Large intestine (tissue), 3 donors: ENCODE data around the gene ABHD14A. TPM values are rescaled to one million over a fixed set of nuclear protein-coding genes. Genes with fewer than 3 reads are reported as not detected.

ENCODE experiments used
- DNase-seq, 2 donors: peaks; one replicate each; pipeline versions ENCODE4 v3.0.0 to v3.0.0-alpha.2; 2013
- H3K27ac ChIP-seq: one replicate; pipeline ENCODE4 v1.5.1; 2013; ENCODE audit warnings: low read length
- H3K27me3 ChIP-seq: 2 replicates; pipeline ENCODE4 v1.6.1; 2013; ENCODE audit warnings: low read length; ENCODE audit not compliant: control insufficient read depth, insufficient read depth
- H3K36me3 ChIP-seq: 2 replicates; pipeline ENCODE4 v1.6.1; 2013; ENCODE audit warnings: low read length; ENCODE audit not compliant: control insufficient read depth, insufficient read depth
- H3K4me1 ChIP-seq: one replicate; pipeline ENCODE4 v1.6.1; 2013; ENCODE audit warnings: low read length; ENCODE audit not compliant: control insufficient read depth, insufficient read depth
- H3K4me3 ChIP-seq: one replicate; pipeline ENCODE4 v1.5.1; 2013; ENCODE audit warnings: low read length
- H3K9me3 ChIP-seq: one replicate; pipeline ENCODE4 v1.6.1; 2013; ENCODE audit warnings: mild to moderate bottlenecking, low read depth, low read length, moderate library complexity; ENCODE audit not compliant: control insufficient read depth
- WGBS: methylation state at CpG from one replicate; pipeline ENCODE4 v1.1.5; 2013; ENCODE audit warnings: low lambda C conversion rate; ENCODE audit not compliant: insufficient coverage; 5-methylcytosine and 5-hydroxymethylcytosine counted together
- polyA plus RNA-seq: library from polyadenylated mRNA; unstranded; fragments of 120-200 nt; gene quantifications from one replicate; pipeline ENCODE4 v1.2.1, GENCODE V29; 2013

Gene ABHD14A
- polyA plus RNA-seq, 1 donor = 14.1 TPM

DNA sequence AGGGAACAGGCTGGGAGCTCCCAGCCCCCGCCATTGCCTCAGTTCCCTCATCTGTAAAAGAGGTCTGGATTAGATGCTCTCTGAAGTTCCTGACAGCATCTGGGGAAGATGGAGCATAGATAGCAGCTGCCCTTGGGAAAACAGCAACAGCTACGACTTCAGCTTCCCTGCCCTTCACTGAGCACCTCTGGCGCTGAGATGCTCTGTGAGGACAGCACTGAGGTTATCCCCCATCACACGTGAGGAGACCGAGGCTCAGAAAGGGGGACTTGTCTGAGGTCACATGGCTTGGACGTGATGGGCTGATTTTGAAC lies 31.9 kb downstream of the ABHD14A start:
- WGBS = no CpG with 5 or more reads among the region's 6 CpGs
- peaks cover 10% of the 10 kb centered on the region for H3K4me1 ChIP-seq
- no peak for DNase-seq

DNA sequence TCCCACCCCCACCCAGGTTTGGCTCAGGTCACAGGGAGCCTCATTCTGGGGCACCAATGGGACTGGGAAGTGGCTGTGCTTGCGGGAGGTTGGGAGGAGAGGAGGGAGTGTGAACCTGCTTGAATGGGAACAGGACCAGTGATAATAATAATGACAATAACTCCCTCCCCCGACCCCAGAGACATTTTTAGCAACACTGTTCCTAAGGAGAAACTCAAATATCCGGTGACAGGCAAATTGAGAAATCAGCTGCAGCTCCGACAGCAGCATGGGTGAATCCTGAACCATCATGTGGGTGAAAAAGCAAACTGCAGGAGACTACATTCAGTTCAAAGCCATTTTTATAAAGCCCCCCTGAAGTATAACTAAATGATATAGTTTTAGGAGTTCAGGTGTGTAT lies 32.4 kb downstream of the ABHD14A start:
- no peak for DNase-seq
- Histone ChIP-seq H3K36me3 (no peaks in the 10 kb centered on the region), H3K27ac (no peak overlapping the region), H3K27me3 (no peaks in the 10 kb centered on the region), H3K4me3 (no peak overlapping the region), H3K4me1 (peaks cover 10% of the 10 kb centered on the region), H3K9me3 (no peaks in the 10 kb centered on the region)
- WGBS = 80% methylated on average over 1 of the region's 4 CpGs

More for the DNA sequence above, 31.9 kb downstream of the ABHD14A start:
- no peaks in the 10 kb centered on the region for H3K36me3 ChIP-seq
- H3K4me3 ChIP-seq = no peak overlapping the region
- no peak overlapping the region for H3K27ac ChIP-seq
- no peaks in the 10 kb centered on the region for H3K27me3 ChIP-seq
- H3K9me3 ChIP-seq = no peaks in the 10 kb centered on the region

- no peak for DNase-seq
- Histone ChIP-seq H3K4me3 (no peak overlapping the region), H3K27ac (no peak overlapping the region), H3K27me3 (no peaks in the 10 kb centered on the region), H3K9me3 (no peaks in the 10 kb centered on the region), H3K4me1 (peaks cover 3% of the 10 kb centered on the region), H3K36me3 (no peaks in the 10 kb centered on the region)
Observed at GRCh38 chr3:52010431-52010830, 35.6 kb downstream of the ABHD14A start.

GRCh38 chr3:52012699-52013098 lies 37.8 kb downstream of the ABHD14A start:
- WGBS = no CpG with 5 or more reads among the region's 7 CpGs
- Histone ChIP-seq H3K4me3 (no peak overlapping the region), H3K27ac (no peak overlapping the region), H3K36me3 (no peaks in the 10 kb centered on the region), H3K4me1 (no peaks in the 10 kb centered on the region), H3K27me3 (no peaks in the 10 kb centered on the region), H3K9me3 (no peaks in the 10 kb centered on the region)
- no peak for DNase-seq

GRCh38 chr3:52013802-52014598 lies 39.1 kb downstream of the ABHD14A start:
- H3K27ac ChIP-seq = no peak overlapping the region
- no peak for DNase-seq
- WGBS = no CpG with 5 or more reads among the region's 6 CpGs
- no peaks in the 10 kb centered on the region for H3K9me3 ChIP-seq
- no peak overlapping the region for H3K4me3 ChIP-seq
- no peaks in the 10 kb centered on the region for H3K27me3 ChIP-seq
- H3K4me1 ChIP-seq = no peaks in the 10 kb centered on the region
- H3K36me3 ChIP-seq = no peaks in the 10 kb centered on the region

DNA sequence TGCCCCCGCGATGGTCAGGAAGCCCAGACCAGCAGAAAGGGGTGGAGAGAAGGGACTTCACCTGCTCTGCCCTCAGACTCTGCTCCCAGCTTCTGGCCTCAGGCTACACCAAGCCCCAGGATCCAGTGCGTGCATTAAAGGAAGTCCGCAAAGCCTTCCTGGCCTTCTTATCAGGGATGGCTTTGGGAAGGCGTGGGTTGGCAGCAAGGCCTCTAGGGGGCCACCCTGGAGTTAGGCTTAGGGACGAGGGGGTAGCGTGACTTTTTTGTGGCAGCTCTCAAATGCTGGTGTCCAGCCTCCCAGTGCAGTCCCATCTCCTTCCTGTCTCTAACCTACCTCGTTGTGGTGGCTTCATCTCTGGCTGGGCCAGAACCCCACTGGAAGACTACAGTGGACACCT lies 39.7 kb downstream of the ABHD14A start:
- no peak overlapping the region for H3K4me3 ChIP-seq
- H3K9me3 ChIP-seq = no peaks in the 10 kb centered on the region
- H3K27me3 ChIP-seq = no peaks in the 10 kb centered on the region
- DNase-seq = no peak
- no peaks in the 10 kb centered on the region for H3K4me1 ChIP-seq
- no CpG with 5 or more reads among the region's 8 CpGs for WGBS
- no peaks in the 10 kb centered on the region for H3K36me3 ChIP-seq
- H3K27ac ChIP-seq = no peak overlapping the region

GRCh38 chr3:52015438-52016228 lies 40.8 kb downstream of the ABHD14A start:
- Histone ChIP-seq H3K4me1 (no peaks in the 10 kb centered on the region), H3K9me3 (no peaks in the 10 kb centered on the region), H3K36me3 (no peaks in the 10 kb centered on the region), H3K27me3 (no peaks in the 10 kb centered on the region), H3K27ac (no peak overlapping the region), H3K4me3 (no peak overlapping the region)
- DNase-seq = no peak
- WGBS = no CpG with 5 or more reads among the region's 13 CpGs

DNA sequence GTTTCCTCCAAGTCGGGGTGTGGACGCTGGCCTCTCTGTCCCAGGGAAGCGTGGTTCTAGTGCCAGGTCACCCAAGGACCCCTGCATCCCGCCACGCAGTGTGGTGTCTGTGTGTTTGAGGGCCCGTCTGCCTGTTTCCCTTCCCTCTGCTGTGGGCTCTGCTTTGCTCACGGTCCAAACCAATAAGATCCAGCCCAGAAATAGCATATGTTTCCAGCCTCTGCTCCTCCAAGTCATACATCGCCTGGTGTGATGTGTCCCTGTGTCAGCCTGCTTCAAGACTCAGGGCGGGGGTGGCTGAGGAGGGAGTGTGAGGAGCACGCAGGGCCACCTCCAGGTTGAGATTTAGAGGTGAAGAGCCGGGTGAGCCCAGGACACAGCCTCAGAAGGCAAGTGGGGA lies 42.7 kb downstream of the ABHD14A start:
- Histone ChIP-seq H3K27ac (no peak overlapping the region), H3K27me3 (no peaks in the 10 kb centered on the region), H3K4me1 (no peaks in the 10 kb centered on the region), H3K4me3 (no peak overlapping the region), H3K36me3 (no peaks in the 10 kb centered on the region), H3K9me3 (no peaks in the 10 kb centered on the region)
- no CpG with 5 or more reads among the region's 11 CpGs for WGBS
- no peak for DNase-seq

DNA sequence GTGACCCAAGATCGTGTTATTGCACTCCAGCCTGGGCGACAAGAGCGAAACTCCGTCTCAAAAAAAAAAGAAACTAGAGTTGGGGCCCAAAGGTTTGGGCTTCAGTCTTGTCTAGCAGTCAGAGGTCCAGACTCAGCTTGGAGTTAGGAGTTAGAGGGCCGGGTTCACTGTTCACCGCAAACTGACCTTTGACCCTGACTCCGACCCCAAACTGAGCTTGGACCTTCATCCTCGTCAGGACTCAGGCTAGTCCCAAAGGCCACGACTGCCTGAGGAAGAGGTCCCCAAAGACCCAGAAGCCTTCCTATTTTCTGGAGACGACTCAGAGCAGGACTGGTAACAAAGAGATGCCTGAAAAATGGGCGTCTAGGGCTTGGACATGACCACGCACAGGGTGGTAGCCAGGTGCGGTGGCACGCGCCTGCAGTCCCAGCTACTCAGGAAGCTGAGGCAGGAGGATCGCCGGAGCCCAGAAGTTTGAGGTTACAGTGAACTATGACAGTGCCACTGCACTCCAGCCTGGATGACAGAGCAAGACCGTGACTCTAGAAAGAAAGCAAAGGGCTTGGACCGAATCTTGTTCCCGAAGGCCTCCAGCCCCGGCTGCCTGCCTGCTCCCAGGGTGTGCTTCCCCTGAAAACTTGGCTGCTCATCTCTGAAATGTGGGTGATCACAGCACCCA lies 43.6 kb downstream of the ABHD14A start:
- no peak for DNase-seq
- H3K4me3 ChIP-seq = no peak overlapping the region
- no peaks in the 10 kb centered on the region for H3K27me3 ChIP-seq
- no CpG with 5 or more reads among the region's 21 CpGs for WGBS
- no peak overlapping the region for H3K27ac ChIP-seq
- no peaks in the 10 kb centered on the region for H3K36me3 ChIP-seq
- no peaks in the 10 kb centered on the region for H3K9me3 ChIP-seq
- no peaks in the 10 kb centered on the region for H3K4me1 ChIP-seq

- H3K4me1 ChIP-seq = no peaks in the 10 kb centered on the region
- H3K4me3 ChIP-seq = no peak overlapping the region
- H3K27me3 ChIP-seq = no peaks in the 10 kb centered on the region
- WGBS = no CpG with 5 or more reads among the region's 17 CpGs
- H3K9me3 ChIP-seq = no peaks in the 10 kb centered on the region
- no peaks in the 10 kb centered on the region for H3K36me3 ChIP-seq
- no peak overlapping the region for H3K27ac ChIP-seq
- no peak for DNase-seq
Observed at GRCh38 chr3:52019352-52020080, 44.7 kb downstream of the ABHD14A start.
